H7 (cell line): ENCODE data around the gene PAFAH1B2. TPM values are rescaled to one million over a fixed set of nuclear protein-coding genes. Genes with fewer than 3 reads are reported as not detected.
"Not testable (repeated sequence)": the region's sequence is repeated elsewhere in the genome, so short reads cannot be mapped to it uniquely, and the experiment has no call there.

Source experiments
- DNase-seq: peaks from one replicate; pipeline ENCODE4 v3.0.0; 2012
- H3K27me3 ChIP-seq: 2 replicates; pipeline ENCODE4 v1.6.0; 2011; ENCODE audit warnings: mild to moderate bottlenecking, low read length; ENCODE audit not compliant: control insufficient read depth, insufficient read depth
- H3K36me3 ChIP-seq: replicated peaks from 2 replicates; pipeline ENCODE4 v1.5.1; 2011; ENCODE audit warnings: low read length; ENCODE audit not compliant: control insufficient read depth, insufficient read depth
- H3K4me3 ChIP-seq: 2 replicates; pipeline ENCODE4 v1.5.1; 2011; ENCODE audit warnings: low read depth, mild to moderate bottlenecking, control low read depth, low read length, moderate library complexity; ENCODE audit not compliant: insufficient read depth
- total RNA-seq: library from RNA; depleted of rRNA; stranded (reverse); fragments of >200 nt; shearing (Covaris generic); gene quantifications from 2 replicates; pipeline ENCODE4 v1.2.3, GENCODE V29; 2014

PAFAH1B2 gene
- total RNA-seq, 1 experiment from 2014 or later = 138 TPM

DNA sequence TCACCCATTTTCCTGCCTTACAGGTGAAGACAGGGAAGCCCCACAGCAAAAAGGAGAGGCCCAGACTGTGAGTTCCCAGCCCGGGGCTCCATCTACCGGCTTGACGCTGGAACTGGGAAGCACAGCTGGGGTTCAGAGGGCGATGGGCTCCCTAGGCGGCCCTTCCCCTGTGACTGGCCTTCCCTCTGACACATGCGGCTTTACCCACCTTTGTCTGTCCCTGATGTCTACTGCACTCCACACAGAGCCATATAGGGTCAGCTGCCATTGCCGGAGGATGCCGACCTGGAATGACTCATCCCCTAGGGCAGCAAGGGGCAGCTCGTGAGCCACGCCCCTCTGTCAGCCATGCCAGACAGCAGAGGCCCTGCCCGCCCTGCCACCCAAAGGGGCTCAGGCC is 62.8 kb downstream of the PAFAH1B2 start:
- not testable (repeated sequence) for H3K4me3 ChIP-seq, H3K27me3 ChIP-seq, DNase-seq
- H3K36me3 ChIP-seq = peaks cover 11% of the 10 kb centered on the region

DNA sequence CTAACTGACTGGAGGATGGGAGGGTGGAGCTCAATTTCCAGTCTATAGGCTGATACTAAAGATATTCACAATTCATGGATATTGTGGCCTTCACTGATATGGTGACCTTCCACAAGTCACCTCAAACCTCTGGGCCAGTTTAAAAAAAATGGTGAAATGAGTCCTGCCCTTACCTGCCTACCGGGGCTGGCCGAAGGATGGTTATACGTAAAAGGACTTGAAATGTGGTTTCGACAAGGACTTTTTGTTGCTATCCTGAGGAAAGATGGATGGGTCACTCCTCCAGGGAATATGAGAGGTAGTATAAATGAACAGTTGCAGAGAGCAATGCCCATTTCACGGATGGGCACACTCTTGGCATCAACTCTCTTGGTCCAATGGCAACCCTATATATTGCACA is 63.4 kb downstream of the PAFAH1B2 start:
- DNase-seq, H3K36me3 ChIP-seq, H3K4me3 ChIP-seq, H3K27me3 ChIP-seq: not testable (repeated sequence)

GRCh38 chr11:117208710-117209109 is 64.6 kb downstream of the PAFAH1B2 start:
- not testable (repeated sequence) for H3K4me3 ChIP-seq, DNase-seq, H3K27me3 ChIP-seq
- peaks cover 10% of the 10 kb centered on the region for H3K36me3 ChIP-seq

GRCh38 chr11:117209351-117210125 is 65.5 kb downstream of the PAFAH1B2 start:
- not testable (repeated sequence) for DNase-seq, H3K27me3 ChIP-seq, H3K4me3 ChIP-seq, H3K36me3 ChIP-seq

DNA sequence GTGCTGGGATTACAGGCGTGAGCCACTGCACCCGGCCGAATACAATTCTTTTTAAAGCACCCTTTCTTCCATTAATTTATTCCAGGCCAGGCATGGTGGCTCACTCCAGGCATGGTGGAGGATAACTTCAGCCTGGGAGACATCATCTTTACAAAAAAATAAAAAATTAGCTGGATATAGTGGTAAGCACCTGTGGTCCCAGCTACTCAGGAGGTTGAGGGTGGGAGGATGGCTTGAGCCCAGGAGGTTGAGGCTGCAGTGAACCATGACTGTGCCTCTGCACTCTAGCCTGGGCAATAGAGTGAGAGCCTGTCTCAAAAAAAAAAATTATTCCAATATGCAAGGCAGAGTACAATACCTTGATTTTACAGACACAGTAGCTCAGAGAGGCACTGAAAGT is 66.5 kb downstream of the PAFAH1B2 start:
- DNase-seq = no peak
- Histone ChIP-seq H3K36me3 (peaks cover 1% of the 10 kb centered on the region), H3K27me3 (no peaks in the 10 kb centered on the region), H3K4me3 (no peak overlapping the region)

GRCh38 chr11:117212697-117213355 is 68.7 kb downstream of the PAFAH1B2 start:
- no peak overlapping the region for H3K4me3 ChIP-seq
- H3K27me3 ChIP-seq = no peaks in the 10 kb centered on the region
- peaks cover 6% of the 10 kb centered on the region for H3K36me3 ChIP-seq
- DNase-seq = no peak

GRCh38 chr11:117214404-117215110 is 70.5 kb downstream of the PAFAH1B2 start:
- H3K36me3 ChIP-seq = peaks cover 13% of the 10 kb centered on the region
- no peak for DNase-seq
- H3K4me3 ChIP-seq = no peak overlapping the region
- no peaks in the 10 kb centered on the region for H3K27me3 ChIP-seq

- H3K36me3 ChIP-seq = peaks cover 13% of the 10 kb centered on the region
- H3K4me3 ChIP-seq = no peak overlapping the region
- no peaks in the 10 kb centered on the region for H3K27me3 ChIP-seq
- no peak for DNase-seq
Observed at GRCh38 chr11:117217141-117218084, 73.3 kb downstream of the PAFAH1B2 start.

GRCh38 chr11:117218133-117218915 is 74.2 kb downstream of the PAFAH1B2 start:
- no peaks in the 10 kb centered on the region for H3K27me3 ChIP-seq
- H3K4me3 ChIP-seq = no peak overlapping the region
- peaks cover 13% of the 10 kb centered on the region for H3K36me3 ChIP-seq
- no peak for DNase-seq

DNA sequence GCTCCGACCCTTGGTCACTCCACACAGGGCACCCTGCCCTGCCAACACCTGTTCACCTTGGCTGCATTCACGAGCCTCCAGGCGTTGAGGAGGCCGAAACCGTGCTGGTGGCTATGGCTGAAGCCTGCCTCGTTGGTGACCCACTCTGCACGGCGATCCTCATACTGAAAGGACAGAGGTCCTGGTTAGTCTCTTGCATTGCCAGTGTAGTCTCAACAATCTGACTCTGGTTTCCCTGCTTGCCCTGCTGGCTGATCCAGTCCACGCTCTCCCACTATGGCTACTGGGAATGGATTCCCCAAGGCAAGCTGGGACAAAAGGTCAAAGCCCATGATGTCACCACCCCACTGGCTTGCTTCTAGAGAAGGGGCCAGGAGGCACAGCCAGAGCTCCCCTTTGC is 74.9 kb downstream of the PAFAH1B2 start:
- Histone ChIP-seq H3K36me3 (peaks cover 16% of the 10 kb centered on the region), H3K27me3 (no peaks in the 10 kb centered on the region), H3K4me3 (no peak overlapping the region)

DNA sequence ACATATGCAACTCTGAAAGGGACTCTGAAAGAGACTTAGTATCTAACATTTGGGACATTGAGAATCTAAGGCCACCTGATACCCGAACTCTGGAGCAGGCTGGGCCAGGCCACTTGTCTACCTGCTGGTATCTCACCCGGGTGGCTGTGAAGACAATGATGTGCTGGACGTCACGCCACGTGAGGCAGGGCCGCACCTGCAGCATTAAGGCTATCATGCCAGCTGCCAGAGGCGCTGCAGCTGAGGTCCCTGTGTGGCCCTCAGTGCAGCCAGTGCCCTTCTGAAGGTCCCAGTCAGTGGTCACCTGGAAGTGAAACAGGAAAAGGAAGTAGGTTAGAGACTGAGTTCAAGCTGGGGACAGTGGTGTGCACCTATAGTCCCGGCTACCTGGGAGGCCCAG is 75.4 kb downstream of the PAFAH1B2 start:
- Histone ChIP-seq H3K4me3 (no peak overlapping the region), H3K36me3 (peaks cover 17% of the 10 kb centered on the region), H3K27me3 (no peaks in the 10 kb centered on the region)
- DNase-seq = no peak

More for the DNA sequence above, 74.9 kb downstream of the PAFAH1B2 start:
- no peak for DNase-seq

GRCh38 chr11:117219995-117220394 is 75.9 kb downstream of the PAFAH1B2 start:
- Histone ChIP-seq H3K4me3 (no peak overlapping the region), H3K36me3 (peaks cover 17% of the 10 kb centered on the region), H3K27me3 (no peaks in the 10 kb centered on the region)
- no peak for DNase-seq

GRCh38 chr11:117220568-117220967 is 76.5 kb downstream of the PAFAH1B2 start:
- Histone ChIP-seq H3K27me3 (no peaks in the 10 kb centered on the region), H3K36me3 (peaks cover 17% of the 10 kb centered on the region), H3K4me3 (no peak overlapping the region)
- DNase-seq = no peak
